Smooth muscle cell of the pulmonary artery (primary cell): ENCODE results near the gene FBXO4. TPM values are rescaled to one million over a fixed set of nuclear protein-coding genes. Genes with fewer than 3 reads are reported as not detected.

Experiments used
- total RNA-seq: library from RNA; depleted of rRNA; stranded (reverse); fragments of >200 nt; gene quantifications from 2 replicates; pipeline ENCODE4 v1.2.3, GENCODE V29; 2014

FBXO4 gene
- 7.4 and 7.9 TPM in 2 replicates for total RNA-seq

GRCh38 chr5:41924872-41925554 is at the start of gene FBXO4:
Gene FBXO4 (plus strand): TSS chr5:41925281. CDS start chr5:41925310, 29 bp downstream.

GRCh38 chr5:41903892-41904799 is 20.9 kb upstream of the FBXO4 start, which contains the start of gene RIMOC1:
Gene RIMOC1 (plus strand): TSS chr5:41904344. CDS start chr5:41904368, 24 bp downstream.

Other genes with a start within 250 kb of the FBXO4 start
- gene OXCT1, start 54.9 kb upstream of the FBXO4 start, total RNA-seq: 50.7 and 57.1 TPM in 2 replicates
- gene RIMOC1, start 20.9 kb upstream of the FBXO4 start, total RNA-seq: 17.2 and 18.4 TPM in 2 replicates